Measurements from ENCODE around the gene RBAK. TPM values are rescaled to one million over a fixed set of nuclear protein-coding genes. Genes with fewer than 3 reads are reported as not detected.
A peak's percentile ranks its signal among the peaks of the same experiment; 100 is the strongest.
"Not testable (repeated sequence)": the region's sequence is repeated elsewhere in the genome, so short reads cannot be mapped to it uniquely, and the experiment has no call there.

RBAK gene
- 26.0 TPM for total RNA-seq (ENCODE audit: insufficient read depth, low replicate concordance)

GRCh38 chr7:5045558-5046396 lies at the start of gene RBAK:
RBAK (plus strand) TSS chr7:5045860; CDS start chr7:5048077, 2,217 bp downstream.
- peak; percentile 96 for DNase-seq (ENCODE audit: low spot score)

GRCh38 chr7:4996696-4997222 lies 48.9 kb upstream of the RBAK start:
- no peak for DNase-seq (ENCODE audit: low spot score)

- DNase-seq (ENCODE audit: low spot score) = no peak
These were observed 47.4 kb upstream of the RBAK start for GRCh38 chr7:4998244-4998643.

- no peak for DNase-seq (ENCODE audit: low spot score)
These were observed 46.8 kb upstream of the RBAK start for GRCh38 chr7:4998910-4999309.

- no peak for DNase-seq (ENCODE audit: low spot score)
These were observed 46.2 kb upstream of the RBAK start for GRCh38 chr7:4999369-4999950.

- DNase-seq (ENCODE audit: low spot score) = no peak
These were observed 44.7 kb upstream of the RBAK start for GRCh38 chr7:5001003-5001402.

- DNase-seq (ENCODE audit: low spot score) = peak; percentile 2
These were observed 43.7 kb upstream of the RBAK start for GRCh38 chr7:5001911-5002310.

GRCh38 chr7:5005066-5005465 lies 40.6 kb upstream of the RBAK start:
- no peak for DNase-seq (ENCODE audit: low spot score)

GRCh38 chr7:5012985-5013384 lies 32.7 kb upstream of the RBAK start:
- DNase-seq (ENCODE audit: low spot score) = no peak

GRCh38 chr7:5015936-5016335 lies 29.7 kb upstream of the RBAK start:
- not testable (repeated sequence) for DNase-seq (ENCODE audit: low spot score)

- not testable (repeated sequence) for DNase-seq (ENCODE audit: low spot score)
These were observed 28.0 kb upstream of the RBAK start for GRCh38 chr7:5017626-5018025.

- DNase-seq (ENCODE audit: low spot score) = no peak
These were observed 25.6 kb upstream of the RBAK start for GRCh38 chr7:5020098-5020497.

GRCh38 chr7:5020976-5021550 lies 24.6 kb upstream of the RBAK start:
- DNase-seq (ENCODE audit: low spot score) = not testable (repeated sequence)

- DNase-seq (ENCODE audit: low spot score) = not testable (repeated sequence)
These were observed 22.0 kb upstream of the RBAK start for GRCh38 chr7:5023626-5024025.

- not testable (repeated sequence) for DNase-seq (ENCODE audit: low spot score)
These were observed 17.8 kb upstream of the RBAK start for GRCh38 chr7:5027796-5028410.

GRCh38 chr7:5033186-5033585 lies 12.5 kb upstream of the RBAK start:
- DNase-seq (ENCODE audit: low spot score) = not testable (repeated sequence)

- DNase-seq (ENCODE audit: low spot score) = no peak
These were observed 10.4 kb upstream of the RBAK start for GRCh38 chr7:5035276-5035675.

GRCh38 chr7:5036446-5036845 lies 9.2 kb upstream of the RBAK start:
- DNase-seq (ENCODE audit: low spot score) = no peak

GRCh38 chr7:5041047-5041446 lies 4.6 kb upstream of the RBAK start:
- no peak for DNase-seq (ENCODE audit: low spot score)

GRCh38 chr7:5043661-5044060 lies 2.0 kb upstream of the RBAK start:
- DNase-seq (ENCODE audit: low spot score) = no peak

GRCh38 chr7:5046397-5046732 lies 705 bp downstream of the RBAK start:
- peak; percentile 2 for DNase-seq (ENCODE audit: low spot score)

GRCh38 chr7:5047127-5047526 lies 1.5 kb downstream of the RBAK start:
- DNase-seq (ENCODE audit: low spot score) = not testable (repeated sequence)
